Measurements from ENCODE around the gene MIPOL1.
"Not testable (repeated sequence)": the region's sequence is repeated elsewhere in the genome, so short reads cannot be mapped to it uniquely, and the experiment has no call there.

DNA sequence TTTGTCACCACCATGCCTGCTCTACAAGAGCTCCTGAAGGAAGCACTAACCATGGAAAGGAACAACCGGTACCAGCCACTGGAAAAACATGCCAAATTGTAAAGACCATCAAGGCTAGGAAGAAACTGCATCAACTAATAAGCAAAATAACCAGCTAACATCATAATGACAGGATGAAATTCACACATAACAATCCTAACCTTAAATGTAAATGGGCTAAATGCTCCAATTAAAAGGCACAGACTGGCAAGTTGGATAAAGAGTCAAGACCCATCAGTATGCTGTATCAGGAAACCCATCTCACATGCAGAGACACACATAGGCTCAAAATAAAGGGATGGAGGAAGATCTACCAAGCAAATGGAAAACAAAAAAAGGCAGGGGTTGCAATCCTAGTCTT, 97.5 kb downstream of the MIPOL1 start:
- TF ChIP-seq, protein P1, sequence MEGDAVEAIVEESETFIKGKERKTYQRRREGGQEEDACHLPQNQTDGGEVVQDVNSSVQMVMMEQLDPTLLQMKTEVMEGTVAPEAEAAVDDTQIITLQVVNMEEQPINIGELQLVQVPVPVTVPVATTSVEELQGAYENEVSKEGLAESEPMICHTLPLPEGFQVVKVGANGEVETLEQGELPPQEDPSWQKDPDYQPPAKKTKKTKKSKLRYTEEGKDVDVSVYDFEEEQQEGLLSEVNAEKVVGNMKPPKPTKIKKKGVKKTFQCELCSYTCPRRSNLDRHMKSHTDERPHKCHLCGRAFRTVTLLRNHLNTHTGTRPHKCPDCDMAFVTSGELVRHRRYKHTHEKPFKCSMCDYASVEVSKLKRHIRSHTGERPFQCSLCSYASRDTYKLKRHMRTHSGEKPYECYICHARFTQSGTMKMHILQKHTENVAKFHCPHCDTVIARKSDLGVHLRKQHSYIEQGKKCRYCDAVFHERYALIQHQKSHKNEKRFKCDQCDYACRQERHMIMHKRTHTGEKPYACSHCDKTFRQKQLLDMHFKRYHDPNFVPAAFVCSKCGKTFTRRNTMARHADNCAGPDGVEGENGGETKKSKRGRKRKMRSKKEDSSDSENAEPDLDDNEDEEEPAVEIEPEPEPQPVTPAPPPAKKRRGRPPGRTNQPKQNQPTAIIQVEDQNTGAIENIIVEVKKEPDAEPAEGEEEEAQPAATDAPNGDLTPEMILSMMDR (IDR thresholded peaks at IDR 0.05), result not testable (repeated sequence)
- TF ChIP-seq POLR2A (IDR thresholded peaks at IDR 0.05), result not testable (repeated sequence)

Data from breast epithelium (tissue), 3 donors.